ENCODE results near the gene CYP4F22. TPM values are rescaled to one million over a fixed set of nuclear protein-coding genes. Genes with fewer than 3 reads are reported as not detected.

The CYP4F22 gene
- total RNA-seq (2021), result 78.3 and 79.7 TPM in 2 replicates
- Bru-seq, nascent RNA, result percentile 78 among the genes with signal in this experiment
- BruChase-seq, experiment 1, labeled RNA remaining after a 2-hour chase, result percentile 70 among the genes with signal in this experiment
- BruChase-seq, experiment 2, labeled RNA remaining after a 6-hour chase, result percentile 83 among the genes with signal in this experiment
- long read RNA-seq, transcript CYP4F22-201 (14 exons, 2,641 nt), result major isoform, 224 of 302 reads
- long read RNA-seq, partial matches to known transcripts, result 20 of 302 reads
- long read RNA-seq, other reads (novel, unspliced or antisense), result 57 of 302 reads

DNA sequence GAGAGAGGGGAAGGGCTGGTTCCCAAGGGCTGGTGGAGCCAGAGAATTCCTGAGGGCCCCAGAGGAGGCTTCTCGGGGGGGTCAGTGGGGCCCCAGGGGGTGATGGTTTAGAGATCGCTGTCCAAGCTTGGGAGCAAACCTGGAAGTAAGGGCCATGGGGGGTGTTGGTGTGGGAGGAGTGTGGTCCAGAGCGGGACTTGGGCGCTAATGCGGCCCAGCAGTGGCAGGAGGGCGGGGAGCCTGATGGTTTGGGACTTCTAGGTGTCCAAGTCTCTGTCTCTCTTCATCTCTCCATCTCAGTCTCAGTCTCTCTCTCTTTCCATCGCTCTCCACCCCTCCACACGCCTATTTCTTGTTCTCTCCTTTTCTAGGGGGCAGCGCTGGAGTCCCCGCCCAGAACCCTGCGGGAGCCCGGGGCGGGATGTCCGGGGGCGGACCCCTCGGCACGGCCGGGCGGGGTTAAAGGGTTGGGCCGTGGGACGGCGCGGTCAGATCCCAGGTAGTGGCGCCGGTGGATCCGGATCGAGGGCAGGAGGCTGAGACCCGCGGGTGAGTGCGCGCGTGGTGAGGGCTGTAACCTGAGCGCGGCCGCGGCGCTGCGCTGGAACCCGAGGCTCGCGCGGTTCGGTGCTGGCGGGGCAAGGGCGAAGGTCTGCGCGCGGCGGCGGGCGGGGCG is at the start of gene CYP4F22:
Gene CYP4F22 (plus strand): TSS at position 491 of the 676 bp plus-strand sequence. CDS start 16,812 bp downstream, outside the sequence.
- H3K36me3 ChIP-seq (ENCODE audit: insufficient read depth, low read length, poor library complexity, severe bottlenecking), result peaks cover 8% of the 10 kb centered on the region
- no peaks in the 10 kb centered on the region for H3K9me3 ChIP-seq (ENCODE audit: low read depth, low read length, poor library complexity, severe bottlenecking)
- POLR2A ChIA-PET (ENCODE audit: low non-redundant PET), result no interaction called here
- H3K4me3 ChIP-seq (ENCODE audit: low read depth, low read length, poor library complexity, severe bottlenecking), result peak within 1 kb of the TSS; percentile 71
- no TSS peak for BruUV-seq (replicated peaks)
- peak; percentile 65 for DNase-seq (ENCODE audit: low spot score)
- no peak for TF ChIP-seq EZH2 (IDR thresholded peaks at IDR 0.05; ENCODE audit: borderline replicate concordance, low read depth, low read length, poor library complexity, severe bottlenecking)
- H3K4me1 ChIP-seq (ENCODE audit: insufficient read depth, low read length, poor library complexity, severe bottlenecking), result peaks cover 35% of the 10 kb centered on the region
- intact Hi-C loops (cut with micrococcal nuclease; ENCODE audit: unreplicated experiment), result loop anchor here (5.0 kb wide), 2 partner anchors 49 to 91 kb away; partner anchors contain the start of gene AKAP8L
- peak within 1 kb of the TSS; percentile 81 for H3K27ac ChIP-seq (ENCODE audit: low read depth, low read length, poor library complexity, severe bottlenecking)
- CTCF ChIA-PET, result no interaction called here
- no peaks in the 10 kb centered on the region for H3K27me3 ChIP-seq (replicated peaks; ENCODE audit: insufficient read depth, low read depth, low read length, poor library complexity)

DNA sequence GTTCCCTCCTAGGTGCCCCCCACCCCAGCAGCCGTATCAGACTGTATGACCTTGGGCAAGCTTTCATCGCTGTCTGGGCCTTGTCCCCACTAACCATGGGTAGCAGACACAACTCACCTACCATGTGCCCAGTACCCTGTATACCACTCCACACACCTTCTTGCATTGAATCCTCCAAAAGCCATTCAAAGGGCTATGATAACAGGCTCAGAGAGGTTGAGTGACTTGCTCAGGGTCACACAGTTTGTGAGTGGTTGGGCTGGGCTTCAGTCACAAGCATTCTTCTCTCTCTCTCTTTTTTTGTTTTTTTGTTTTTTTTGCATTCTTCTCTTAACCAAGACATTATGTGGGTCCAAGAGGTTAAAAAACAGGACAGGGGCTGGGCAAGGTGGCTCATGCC is 46.6 kb upstream of the CYP4F22 start:
- Histone ChIP-seq H3K4me3 (ENCODE audit: low read depth, low read length, poor library complexity, severe bottlenecking) (no peak overlapping the region), H3K27ac (ENCODE audit: low read depth, low read length, poor library complexity, severe bottlenecking) (no peak overlapping the region), H3K36me3 (ENCODE audit: insufficient read depth, low read length, poor library complexity, severe bottlenecking) (no peaks in the 10 kb centered on the region), H3K9me3 (ENCODE audit: low read depth, low read length, poor library complexity, severe bottlenecking) (no peaks in the 10 kb centered on the region), H3K27me3 (replicated peaks; ENCODE audit: insufficient read depth, low read depth, low read length, poor library complexity) (no peaks in the 10 kb centered on the region), H3K4me1 (ENCODE audit: insufficient read depth, low read length, poor library complexity, severe bottlenecking) (peaks cover 13% of the 10 kb centered on the region)
- ChIA-PET CTCF (no interaction called here), POLR2A (ENCODE audit: low non-redundant PET) (no interaction called here)
- no peak for DNase-seq (ENCODE audit: low spot score)
- no TSS peak for BruUV-seq (replicated peaks)
- TF ChIP-seq EZH2 (IDR thresholded peaks at IDR 0.05; ENCODE audit: borderline replicate concordance, low read depth, low read length, poor library complexity, severe bottlenecking), result no peak
- TF ChIP-seq, protein P1, sequence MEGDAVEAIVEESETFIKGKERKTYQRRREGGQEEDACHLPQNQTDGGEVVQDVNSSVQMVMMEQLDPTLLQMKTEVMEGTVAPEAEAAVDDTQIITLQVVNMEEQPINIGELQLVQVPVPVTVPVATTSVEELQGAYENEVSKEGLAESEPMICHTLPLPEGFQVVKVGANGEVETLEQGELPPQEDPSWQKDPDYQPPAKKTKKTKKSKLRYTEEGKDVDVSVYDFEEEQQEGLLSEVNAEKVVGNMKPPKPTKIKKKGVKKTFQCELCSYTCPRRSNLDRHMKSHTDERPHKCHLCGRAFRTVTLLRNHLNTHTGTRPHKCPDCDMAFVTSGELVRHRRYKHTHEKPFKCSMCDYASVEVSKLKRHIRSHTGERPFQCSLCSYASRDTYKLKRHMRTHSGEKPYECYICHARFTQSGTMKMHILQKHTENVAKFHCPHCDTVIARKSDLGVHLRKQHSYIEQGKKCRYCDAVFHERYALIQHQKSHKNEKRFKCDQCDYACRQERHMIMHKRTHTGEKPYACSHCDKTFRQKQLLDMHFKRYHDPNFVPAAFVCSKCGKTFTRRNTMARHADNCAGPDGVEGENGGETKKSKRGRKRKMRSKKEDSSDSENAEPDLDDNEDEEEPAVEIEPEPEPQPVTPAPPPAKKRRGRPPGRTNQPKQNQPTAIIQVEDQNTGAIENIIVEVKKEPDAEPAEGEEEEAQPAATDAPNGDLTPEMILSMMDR (conservative IDR thresholded peaks at IDR 0.05; ENCODE audit: low read depth, low read length), result no peak
- intact Hi-C loops (cut with micrococcal nuclease; ENCODE audit: unreplicated experiment), result no loop called here

DNA sequence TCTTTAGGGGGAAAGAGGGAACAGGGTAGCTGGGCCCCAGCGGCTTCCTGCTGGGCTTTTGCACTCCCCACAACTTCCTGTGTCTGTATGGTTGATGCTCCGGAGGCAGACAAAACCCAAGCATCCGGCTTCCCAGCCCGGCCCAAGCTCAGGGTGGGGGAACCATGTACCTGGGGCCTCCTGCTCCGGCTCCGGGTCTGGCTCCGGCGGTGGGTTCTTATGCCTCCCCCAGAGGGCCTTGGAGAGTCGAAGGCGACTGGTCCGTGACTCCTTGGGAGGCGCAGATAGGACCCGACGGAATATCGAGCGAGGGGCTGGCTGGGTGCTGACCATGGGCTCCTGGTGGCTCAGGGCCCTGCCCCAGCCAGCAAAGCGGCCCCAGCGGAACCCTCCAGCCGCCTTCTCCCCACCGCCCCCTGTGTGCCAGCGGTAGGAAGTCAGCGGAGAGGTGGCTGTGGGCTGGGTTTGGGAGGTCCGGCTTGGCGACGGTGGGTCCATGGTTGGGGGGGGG is 44.4 kb upstream of the CYP4F22 start:
- no peaks in the 10 kb centered on the region for H3K9me3 ChIP-seq (ENCODE audit: low read depth, low read length, poor library complexity, severe bottlenecking)
- TF ChIP-seq, protein P1 (conservative IDR thresholded peaks at IDR 0.05; ENCODE audit: low read depth, low read length), result no peak
- TF ChIP-seq EZH2 (IDR thresholded peaks at IDR 0.05; ENCODE audit: borderline replicate concordance, low read depth, low read length, poor library complexity, severe bottlenecking), result no peak
- ChIA-PET CTCF (no interaction called here), POLR2A (ENCODE audit: low non-redundant PET) (no interaction called here)
- H3K27me3 ChIP-seq (replicated peaks; ENCODE audit: insufficient read depth, low read depth, low read length, poor library complexity), result no peaks in the 10 kb centered on the region
- peak overlapping the region; percentile 13 for H3K27ac ChIP-seq (ENCODE audit: low read depth, low read length, poor library complexity, severe bottlenecking)
- intact Hi-C loops (cut with micrococcal nuclease; ENCODE audit: unreplicated experiment), result no loop called here
- peaks cover 9% of the 10 kb centered on the region for H3K4me1 ChIP-seq (ENCODE audit: insufficient read depth, low read length, poor library complexity, severe bottlenecking)
- no peak for DNase-seq (ENCODE audit: low spot score)
- BruUV-seq (replicated peaks), result no TSS peak
- H3K36me3 ChIP-seq (ENCODE audit: insufficient read depth, low read length, poor library complexity, severe bottlenecking), result no peaks in the 10 kb centered on the region
- no peak overlapping the region for H3K4me3 ChIP-seq (ENCODE audit: low read depth, low read length, poor library complexity, severe bottlenecking)
